GM19023 (cell line): ENCODE results near the gene C1orf56.

Experiments
- ATAC-seq: cut with Tn5 transposase; IDR thresholded peaks from one replicate; pipeline ENCODE4 v1.9.1; 2021; ENCODE audit warnings: mild to moderate bottlenecking, moderate library complexity; ENCODE audit not compliant: unreplicated experiment

Gene C1orf56

DNA sequence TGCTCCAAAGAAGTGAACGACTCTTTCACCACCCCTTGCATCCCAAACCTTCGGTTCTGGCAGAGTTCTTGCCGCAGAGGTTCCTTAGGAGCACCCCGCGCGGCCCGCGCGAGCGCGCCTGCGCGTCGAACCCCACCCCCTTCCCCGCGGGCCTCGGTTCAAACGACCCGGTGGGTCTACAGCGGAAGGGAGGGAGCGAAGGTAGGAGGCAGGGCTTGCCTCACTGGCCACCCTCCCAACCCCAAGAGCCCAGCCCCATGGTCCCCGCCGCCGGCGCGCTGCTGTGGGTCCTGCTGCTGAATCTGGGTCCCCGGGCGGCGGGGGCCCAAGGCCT lies at the start of gene C1orf56:
TSS of gene C1orf56 (plus strand) at position 161 of the 334 bp plus-strand sequence. CDS start at position 258, 97 bp downstream.
- peak; percentile 52 for ATAC-seq

GRCh38 chr1:150997949-150998348 lies 49.6 kb upstream of the C1orf56 start:
- no peak for ATAC-seq

DNA sequence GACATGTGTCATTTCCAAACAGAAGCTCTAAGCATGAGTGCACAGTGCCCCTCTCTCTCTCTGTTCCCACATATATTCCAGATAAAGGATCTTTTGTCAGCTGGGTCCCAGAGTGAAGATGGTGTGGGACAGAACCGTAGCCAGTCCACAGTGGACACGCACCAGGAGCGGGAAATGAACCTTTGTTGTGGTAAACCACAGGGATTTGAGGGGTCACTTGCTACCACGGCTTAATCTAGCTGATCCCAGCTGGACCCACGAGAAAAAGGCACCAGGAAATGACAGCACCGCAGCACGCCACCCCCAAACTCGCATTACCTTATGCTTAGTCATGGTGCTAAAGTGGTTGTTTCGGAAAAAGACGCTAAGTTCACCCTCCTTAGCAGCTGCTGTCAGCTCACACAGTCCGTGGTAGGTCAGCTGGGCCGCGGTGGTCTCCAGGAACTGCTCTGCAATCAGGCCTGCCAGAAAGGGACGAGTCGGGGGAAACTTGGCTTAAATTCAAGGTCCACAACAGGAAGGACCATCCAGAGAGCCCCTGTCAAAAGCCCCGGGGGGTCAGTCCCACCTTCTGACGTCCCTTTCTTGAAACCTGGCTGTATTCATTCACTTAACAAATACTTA lies 48.4 kb upstream of the C1orf56 start:
- no peak for ATAC-seq

- no peak for ATAC-seq
These were observed 47.6 kb upstream of the C1orf56 start for GRCh38 chr1:150999926-151000325.

GRCh38 chr1:151000408-151000807 lies 47.1 kb upstream of the C1orf56 start:
- no peak for ATAC-seq

- no peak for ATAC-seq
These were observed 45.9 kb upstream of the C1orf56 start for GRCh38 chr1:151001602-151002001.

DNA sequence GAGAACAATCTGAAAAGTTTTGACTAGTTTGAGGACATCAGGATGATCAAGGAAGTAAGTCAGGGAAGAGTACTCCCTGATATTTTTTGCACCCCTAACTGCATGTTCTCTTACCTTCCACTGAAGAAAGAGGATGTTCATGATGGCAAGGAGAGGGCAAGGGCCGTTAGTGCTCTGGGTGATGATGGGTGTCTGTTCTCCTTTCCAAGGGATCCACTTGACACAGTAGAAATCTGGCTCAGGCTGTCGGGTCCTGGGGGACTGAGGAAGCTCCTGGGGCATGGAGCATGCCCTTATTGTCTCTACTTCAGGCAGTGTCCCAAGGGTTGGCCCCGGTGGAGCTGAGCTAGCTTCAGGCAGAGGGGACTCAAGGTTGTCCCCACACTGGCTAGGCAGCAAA lies 45.5 kb upstream of the C1orf56 start:
- ATAC-seq: no peak

- no peak for ATAC-seq
These were observed 44.9 kb upstream of the C1orf56 start for GRCh38 chr1:151002611-151003010.

- ATAC-seq: no peak
These were observed 44.4 kb upstream of the C1orf56 start for GRCh38 chr1:151003180-151003579.

DNA sequence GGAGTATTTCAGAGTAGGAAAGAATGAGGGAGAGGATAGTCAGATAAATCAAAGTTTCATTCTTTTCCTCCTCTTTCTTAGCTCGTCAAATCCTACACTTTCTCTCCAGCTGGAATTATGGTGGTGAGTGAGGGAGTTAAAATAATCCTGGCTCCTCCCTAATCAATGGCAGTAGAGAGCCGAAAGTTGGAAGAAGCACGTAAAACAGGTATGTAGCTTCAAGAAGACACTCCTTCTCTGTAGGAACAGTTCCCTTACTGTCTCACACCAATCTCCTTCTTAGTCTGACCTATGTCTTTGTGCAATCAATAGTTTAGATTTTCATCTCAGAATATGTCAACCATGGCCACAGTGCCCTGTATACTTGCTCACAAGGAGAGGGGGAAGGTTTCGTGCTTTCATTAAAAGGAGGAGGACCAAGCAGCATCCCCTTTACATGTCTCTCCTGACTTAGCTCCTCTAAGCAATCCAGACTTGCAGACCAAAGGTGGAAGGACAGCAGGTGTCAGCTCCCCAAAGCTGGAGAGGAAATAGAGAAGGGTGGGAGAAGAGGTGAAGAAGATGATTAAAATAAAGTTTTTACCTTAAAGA lies 41.7 kb upstream of the C1orf56 start:
- no peak for ATAC-seq

DNA sequence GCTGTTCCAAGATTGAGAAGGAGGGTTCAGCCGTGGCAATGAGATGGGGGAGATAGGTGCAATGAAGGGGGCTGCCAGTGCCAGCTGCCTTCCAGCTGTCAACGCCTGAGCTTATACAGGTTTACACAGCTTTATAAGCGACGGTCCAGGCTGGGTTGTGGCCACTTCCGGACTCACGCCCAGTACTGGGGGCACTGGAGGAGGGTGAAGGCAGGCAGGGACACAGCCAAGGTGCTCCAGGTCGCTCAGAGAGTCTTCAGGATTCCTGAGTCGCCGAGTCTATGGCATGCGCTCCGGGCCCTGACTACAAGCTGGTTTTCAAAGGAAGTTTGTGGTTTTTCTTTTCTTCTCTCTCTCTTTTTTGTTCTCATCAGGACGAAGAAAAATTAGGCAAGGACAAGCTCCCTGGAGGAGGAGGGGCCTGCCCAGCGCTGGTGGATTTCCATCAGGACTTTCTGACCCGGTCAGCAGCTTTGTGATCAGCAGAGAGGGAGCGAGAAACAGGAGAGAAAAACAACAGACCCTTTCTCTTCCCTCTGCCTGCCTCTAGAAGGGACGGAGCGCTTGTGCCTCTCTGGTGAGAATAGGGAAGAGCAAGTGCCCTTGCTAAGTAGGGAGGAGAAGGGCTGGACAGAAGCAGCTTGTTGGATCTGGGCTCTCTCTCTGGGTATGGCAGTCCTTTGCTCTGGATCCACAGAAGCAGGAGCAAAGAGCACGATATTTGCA lies 41.1 kb upstream of the C1orf56 start, which contains the start of gene MINDY1:
TSS of gene MINDY1 (minus strand) at position 576 of the 726 bp plus-strand sequence. CDS start 4,285 bp downstream, outside the sequence.
- ATAC-seq: no peak

DNA sequence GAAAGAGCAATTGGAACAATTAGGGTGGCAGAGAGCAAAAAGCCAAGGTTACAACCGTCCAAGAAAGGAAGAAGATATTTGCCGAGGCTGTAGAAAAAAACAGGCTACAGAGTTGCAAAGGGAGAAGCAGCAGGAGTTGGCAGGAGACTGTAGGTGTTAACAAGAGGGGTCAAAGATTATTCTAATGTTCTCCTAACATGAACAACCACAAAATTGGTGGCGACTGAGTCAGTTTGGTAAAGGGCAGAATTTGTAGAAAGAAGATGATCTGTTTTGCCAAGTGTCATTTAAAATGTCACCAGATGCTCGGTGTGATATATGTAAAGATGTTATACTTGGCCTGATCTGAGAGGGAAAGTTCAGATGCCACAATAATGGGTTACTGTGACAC lies 39.7 kb upstream of the C1orf56 start:
- no peak for ATAC-seq

DNA sequence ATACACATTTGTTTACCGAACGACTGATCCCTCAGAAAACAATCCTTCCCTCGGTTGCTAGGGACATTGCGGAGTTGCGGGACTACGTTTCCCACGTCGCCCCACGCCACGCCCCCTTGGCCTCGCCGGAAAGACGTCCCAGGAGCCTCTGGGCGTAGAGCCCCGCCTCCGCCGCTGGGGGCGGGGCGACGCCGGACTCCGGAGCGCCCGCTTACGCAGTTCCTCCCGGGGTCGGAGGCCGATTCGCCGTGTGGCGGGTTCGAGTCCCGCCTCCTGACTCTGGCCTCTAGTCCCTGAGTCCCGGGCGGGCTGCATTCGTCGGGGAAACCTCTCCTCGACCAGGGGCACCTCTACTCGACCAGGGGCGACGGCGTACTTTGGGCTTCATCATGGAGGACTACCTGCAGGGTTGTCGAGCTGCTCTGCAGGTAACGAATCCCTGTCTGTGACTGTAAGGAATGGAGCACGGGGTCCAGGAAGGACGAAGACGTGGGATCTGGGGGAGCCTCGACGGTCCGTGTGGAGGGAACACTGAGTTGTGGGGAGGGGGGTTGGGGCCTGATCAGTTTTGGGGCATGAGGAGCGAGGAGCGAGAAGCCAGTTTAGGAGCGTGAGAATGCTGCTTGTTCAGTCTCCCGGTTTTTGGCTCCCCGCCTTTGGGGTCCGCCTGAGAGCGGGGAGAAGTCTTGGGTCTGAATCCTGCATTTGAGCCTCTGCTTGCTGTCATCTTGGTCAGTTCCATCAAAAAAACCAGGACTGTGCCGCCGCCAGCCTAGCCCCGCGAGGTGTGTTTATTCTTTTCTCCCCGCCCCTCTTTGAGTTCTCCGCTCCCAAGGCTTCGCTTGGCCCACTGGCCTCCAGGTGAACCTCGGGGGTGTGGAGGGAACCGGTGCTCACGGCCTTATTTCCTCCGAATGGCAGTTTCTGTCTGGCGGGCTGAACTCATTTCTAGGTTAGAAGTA lies 39.0 kb upstream of the C1orf56 start, which contains the start of gene PRUNE1:
TSS of gene PRUNE1 (plus strand) at position 206 of the 962 bp plus-strand sequence. CDS start at position 390, 184 bp downstream.
- ATAC-seq: peak; percentile 63

- no peak for ATAC-seq
These were observed 38.4 kb upstream of the C1orf56 start for GRCh38 chr1:151009206-151009587.

DNA sequence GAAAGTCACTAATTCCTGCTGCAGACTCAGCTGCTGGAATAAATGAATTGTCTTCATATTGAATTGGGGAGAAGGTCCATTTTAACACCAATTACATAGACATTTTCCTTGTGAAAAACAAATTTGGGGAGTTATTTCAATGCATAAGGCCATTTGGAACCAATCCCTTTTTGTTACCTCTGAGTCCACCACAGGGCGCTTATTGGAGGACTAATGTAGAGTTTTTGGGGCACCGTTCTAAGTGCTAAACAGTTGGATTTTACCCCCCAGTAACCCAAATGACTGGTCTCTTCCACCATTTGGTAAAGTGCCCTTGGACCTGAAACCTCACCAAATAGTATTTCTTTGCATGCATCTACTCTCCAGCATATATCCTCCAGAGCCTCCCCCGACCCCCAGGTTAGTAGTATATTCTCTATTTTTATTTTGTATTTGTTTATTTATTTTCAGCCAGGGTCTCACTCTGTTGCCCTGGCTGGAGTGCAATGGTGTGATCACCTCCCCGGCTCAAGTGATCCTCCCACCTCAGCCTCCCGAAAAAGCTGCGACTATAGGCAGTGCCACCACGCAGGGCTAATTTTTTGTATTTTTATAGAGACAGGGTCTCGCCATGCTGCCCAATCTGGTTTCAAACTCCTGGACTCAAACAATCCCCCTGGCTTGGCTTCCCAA lies 37.7 kb upstream of the C1orf56 start:
- no peak for ATAC-seq

DNA sequence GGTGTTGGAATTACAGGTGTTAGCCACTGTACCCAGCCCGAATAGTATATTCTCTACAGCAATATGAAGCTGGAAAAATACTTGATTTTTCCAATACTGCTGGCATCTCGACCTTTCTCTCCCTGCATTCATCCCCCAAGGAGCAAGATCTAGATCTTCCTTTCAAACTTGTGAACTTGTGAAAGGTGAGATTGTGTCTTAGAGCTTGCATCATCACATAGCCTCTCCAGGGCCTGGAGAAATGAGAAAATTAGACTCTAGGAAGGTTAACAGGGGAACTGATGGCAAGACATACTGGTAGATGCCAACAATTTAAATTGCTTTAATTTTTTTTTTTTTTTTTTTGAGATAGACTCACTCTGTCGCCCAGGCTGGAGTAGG lies 37.2 kb upstream of the C1orf56 start:
- no peak for ATAC-seq

DNA sequence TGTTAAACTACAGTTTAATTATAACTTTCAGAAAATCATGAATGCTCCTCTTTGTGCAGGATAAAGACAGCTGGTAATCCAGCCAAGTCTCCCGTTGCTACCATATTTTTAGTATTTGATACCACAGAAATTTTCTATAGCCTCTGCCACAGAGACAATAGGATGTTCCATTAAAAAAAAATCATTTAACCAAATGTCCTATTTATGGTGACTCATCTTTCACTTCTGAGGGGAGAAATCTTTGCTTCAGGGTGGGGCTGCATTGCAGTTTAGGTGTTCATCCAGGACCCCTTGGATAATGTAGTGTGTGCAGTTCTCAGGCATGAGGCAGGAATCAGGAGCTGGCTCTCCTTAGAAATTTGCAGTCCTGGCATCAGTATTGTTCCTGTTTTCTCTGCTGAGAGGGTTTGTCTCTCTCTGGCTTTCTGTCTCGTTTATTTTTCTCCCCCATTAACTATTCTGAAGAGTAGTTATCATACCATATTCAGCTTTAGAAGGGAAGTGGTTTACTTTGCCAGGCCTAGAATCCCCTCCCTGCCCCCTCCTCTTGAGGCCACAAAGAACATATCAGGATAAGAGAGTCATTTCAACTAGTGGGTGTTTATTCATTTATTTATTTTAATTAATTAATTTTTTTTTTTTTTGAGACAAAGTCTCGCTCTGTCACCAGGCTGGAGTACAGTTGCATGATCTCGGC lies 36.2 kb upstream of the C1orf56 start:
- no peak for ATAC-seq

- no peak for ATAC-seq
These were observed 34.7 kb upstream of the C1orf56 start for GRCh38 chr1:151012684-151013471.

- no peak for ATAC-seq
These were observed 34.0 kb upstream of the C1orf56 start for GRCh38 chr1:151013518-151013917.
